ENCODE results near the gene JCHAIN. TPM values are rescaled to one million over a fixed set of nuclear protein-coding genes. Genes with fewer than 3 reads are reported as not detected.
A peak's percentile ranks its signal among the peaks of the same experiment; 100 is the strongest.

Gene JCHAIN
- total and polyA plus RNA-seq, 2 of the 13 experiments (the other 11 are each of a cell fraction or from before 2014, with no cell fraction given) = not detected

DNA sequence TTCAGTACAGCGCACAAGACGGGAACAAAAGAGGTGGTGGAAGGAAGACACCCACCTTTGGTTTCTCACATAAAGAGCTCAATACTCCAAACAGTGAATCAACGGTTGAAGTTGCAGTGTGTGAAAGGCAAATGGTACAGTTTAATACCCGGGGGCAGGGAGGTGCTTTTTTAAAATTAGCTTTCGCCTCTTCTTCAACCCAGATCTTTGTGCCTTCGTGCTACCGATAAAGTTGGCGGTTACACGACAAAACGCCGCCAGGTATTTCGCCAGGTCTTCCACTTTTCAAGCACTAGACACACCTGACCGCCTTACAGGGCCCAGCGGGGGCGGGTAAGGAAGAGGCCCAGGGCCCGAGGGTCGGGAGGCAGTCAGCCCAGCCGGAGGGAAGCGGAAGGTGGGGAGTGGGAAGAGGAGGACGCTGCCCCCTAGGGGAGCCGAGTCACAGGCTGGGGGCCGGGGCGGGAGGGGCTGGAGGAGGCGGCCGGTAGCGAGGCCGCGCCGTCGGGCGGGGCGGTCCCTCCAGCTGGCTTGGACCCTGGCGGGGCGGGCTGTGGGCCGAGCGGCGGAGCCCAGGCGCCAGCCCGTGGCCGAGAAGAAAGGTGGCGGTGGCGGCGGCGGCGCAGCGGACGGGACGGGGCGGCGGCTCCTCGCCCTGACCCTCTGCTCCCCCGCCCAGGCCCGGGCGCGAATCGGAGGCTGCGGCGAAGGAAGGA lies 38.1 kb upstream of the JCHAIN start (continued):
- TF ChIP-seq, protein P1, sequence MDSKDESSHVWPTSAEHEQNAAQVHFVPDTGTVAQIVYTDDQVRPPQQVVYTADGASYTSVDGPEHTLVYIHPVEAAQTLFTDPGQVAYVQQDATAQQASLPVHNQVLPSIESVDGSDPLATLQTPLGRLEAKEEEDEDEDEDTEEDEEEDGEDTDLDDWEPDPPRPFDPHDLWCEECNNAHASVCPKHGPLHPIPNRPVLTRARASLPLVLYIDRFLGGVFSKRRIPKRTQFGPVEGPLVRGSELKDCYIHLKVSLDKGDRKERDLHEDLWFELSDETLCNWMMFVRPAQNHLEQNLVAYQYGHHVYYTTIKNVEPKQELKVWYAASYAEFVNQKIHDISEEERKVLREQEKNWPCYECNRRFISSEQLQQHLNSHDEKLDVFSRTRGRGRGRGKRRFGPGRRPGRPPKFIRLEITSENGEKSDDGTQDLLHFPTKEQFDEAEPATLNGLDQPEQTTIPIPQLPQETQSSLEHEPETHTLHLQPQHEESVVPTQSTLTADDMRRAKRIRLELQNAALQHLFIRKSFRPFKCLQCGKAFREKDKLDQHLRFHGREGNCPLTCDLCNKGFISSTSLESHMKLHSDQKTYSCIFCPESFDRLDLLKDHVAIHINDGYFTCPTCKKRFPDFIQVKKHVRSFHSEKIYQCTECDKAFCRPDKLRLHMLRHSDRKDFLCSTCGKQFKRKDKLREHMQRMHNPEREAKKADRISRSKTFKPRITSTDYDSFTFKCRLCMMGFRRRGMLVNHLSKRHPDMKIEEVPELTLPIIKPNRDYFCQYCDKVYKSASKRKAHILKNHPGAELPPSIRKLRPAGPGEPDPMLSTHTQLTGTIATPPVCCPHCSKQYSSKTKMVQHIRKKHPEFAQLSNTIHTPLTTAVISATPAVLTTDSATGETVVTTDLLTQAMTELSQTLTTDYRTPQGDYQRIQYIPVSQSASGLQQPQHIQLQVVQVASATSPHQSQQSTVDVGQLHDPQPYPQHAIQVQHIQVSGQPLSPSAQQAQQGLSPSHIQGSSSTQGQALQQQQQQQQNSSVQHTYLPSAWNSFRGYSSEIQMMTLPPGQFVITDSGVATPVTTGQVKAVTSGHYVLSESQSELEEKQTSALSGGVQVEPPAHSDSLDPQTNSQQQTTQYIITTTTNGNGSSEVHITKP (CRISPR knock-in tag; IDR thresholded peaks at IDR 0.05; ENCODE audit: low read depth) = no peak
- no peak for TF ChIP-seq PBX2 (CRISPR knock-in tag; IDR thresholded peaks at IDR 0.05)
- no peak for TF ChIP-seq IKZF4 (CRISPR knock-in tag; IDR thresholded peaks at IDR 0.05; ENCODE audit: borderline replicate concordance, low read depth, not compliant biosample characterization)
- TF ChIP-seq TARDBP (CRISPR knock-in tag; IDR thresholded peaks at IDR 0.05) = no peak
- TF ChIP-seq FOXO1 (CRISPR knock-in tag; IDR thresholded peaks at IDR 0.05) = no peak; the same call in 1 of the 2 replicates
- no peak for TF ChIP-seq ZNF225 (CRISPR knock-in tag; IDR thresholded peaks at IDR 0.05)
- TF ChIP-seq ZNF546 (CRISPR knock-in tag; conservative IDR thresholded peaks at IDR 0.05) = no peak; the same call in 1 of the 2 replicates
- TF ChIP-seq ZNF574 (CRISPR knock-in tag; IDR thresholded peaks at IDR 0.05) = 0 out of 2 replicates have a peak, but pooled peaks have one; percentile 19
- peak; percentile 24; the same call in 1 of the 2 replicates for TF ChIP-seq KAT7 (CRISPR knock-in tag; IDR thresholded peaks at IDR 0.05; ENCODE audit: borderline replicate concordance)
- no peak for TF ChIP-seq ZNF326 (CRISPR knock-in tag; IDR thresholded peaks at IDR 0.05; ENCODE audit: borderline replicate concordance)
- TF ChIP-seq ZKSCAN8 (CRISPR knock-in tag; IDR thresholded peaks at IDR 0.05; ENCODE audit: borderline replicate concordance) = no peak
- TF ChIP-seq JUN (CRISPR knock-in tag; IDR thresholded peaks at IDR 0.05) = no peak
- TF ChIP-seq RFX5 (IDR thresholded peaks at IDR 0.05; ENCODE audit: low read depth, low read length) = no peak
- TF ChIP-seq ISX (CRISPR knock-in tag; conservative IDR thresholded peaks at IDR 0.05) = no peak
- no peak for TF ChIP-seq ZNF713 (CRISPR knock-in tag; IDR thresholded peaks at IDR 0.05)
- no peak for TF ChIP-seq ARID3A (IDR thresholded peaks at IDR 0.05; ENCODE audit: low read depth, low read length)
- no peak for TF ChIP-seq NCOR1 (IDR thresholded peaks at IDR 0.05; ENCODE audit: borderline replicate concordance, low read length)
- TF ChIP-seq ZNF264 (CRISPR knock-in tag; IDR thresholded peaks at IDR 0.05) = no peak
- no peak for TF ChIP-seq GPBP1L1 (CRISPR knock-in tag; IDR thresholded peaks at IDR 0.05)
- no peak for TF ChIP-seq FOXK2 (IDR thresholded peaks at IDR 0.05)
